Measurements from ENCODE around the gene RSRP1. TPM values are rescaled to one million over a fixed set of nuclear protein-coding genes. Genes with fewer than 3 reads are reported as not detected.

RSRP1 gene
- total and polyA plus RNA-seq, 2 donors from 2014 or later = 118 to 123 TPM

DNA sequence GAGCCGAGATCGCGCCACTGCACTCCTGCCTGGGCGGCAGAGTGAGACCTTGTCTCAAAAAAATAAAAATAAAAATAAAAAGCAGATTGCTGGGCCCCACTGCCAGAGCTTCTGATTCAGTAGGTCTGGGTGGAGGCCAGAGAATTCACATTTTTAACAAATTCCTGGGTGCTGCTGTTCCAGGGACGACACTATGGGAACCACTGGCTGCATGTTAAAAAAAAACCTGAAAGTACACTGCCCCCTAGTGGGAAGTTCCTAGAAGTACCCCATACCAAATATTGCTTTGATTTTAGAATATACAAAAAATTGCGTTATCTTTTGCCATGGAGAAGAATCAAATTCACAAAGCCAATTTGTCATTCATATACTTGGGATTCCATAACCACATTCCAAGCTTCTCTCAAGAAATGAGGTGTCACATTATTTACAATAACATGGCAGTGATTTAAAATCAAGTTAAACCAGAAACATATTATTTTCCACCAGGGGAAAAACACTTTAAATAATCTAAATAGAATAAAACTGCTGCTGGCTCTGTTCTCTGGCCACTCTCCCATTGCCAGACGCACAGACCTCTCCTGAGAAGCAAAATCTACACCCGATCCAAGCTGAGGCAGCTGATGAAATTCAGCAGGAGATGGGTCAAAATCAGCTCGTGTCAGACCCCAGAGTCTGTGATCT is 42.3 kb downstream of the RSRP1 start:
- no peak overlapping the region for H3K27ac ChIP-seq (ENCODE audit: low read depth in 2 of 2, low read length in 2 of 2)
- no peaks in the 10 kb centered on the region for H3K9me3 ChIP-seq (ENCODE audit: control insufficient read depth in 2 of 3, insufficient read depth in 1 of 3, low read length in 3 of 3)
- no peaks in the 10 kb centered on the region for H3K36me3 ChIP-seq (ENCODE audit: control insufficient read depth in 2 of 3, insufficient read depth in 3 of 3, low read length in 3 of 3)
- no peaks in the 10 kb centered on the region for H3K27me3 ChIP-seq (ENCODE audit: control insufficient read depth, insufficient read depth, low read length)
- TF ChIP-seq CTCF (IDR thresholded peaks at IDR 0.05; ENCODE audit: borderline replicate concordance, extremely low read depth, insufficient read depth) = peak; percentile 60
- peak; percentile 37 for FAIRE-seq
- no peak overlapping the region for H3K9ac ChIP-seq (ENCODE audit: low read length in 3 of 3)
- no peaks in the 10 kb centered on the region for H3K4me1 ChIP-seq (ENCODE audit: control insufficient read depth in 2 of 3, insufficient read depth in 2 of 3, low read depth in 1 of 3, low read length in 3 of 3)
- DNase-seq = peak in 2 of 5 donors; percentile 51 to 74
- no peak overlapping the region for H3K4me3 ChIP-seq (ENCODE audit: low read length in 3 of 3)
- intact Hi-C loops (cut with DNase I) = loop anchor here (10.0 kb wide), 1 partner anchor 350 kb away; no protein-coding TSS in a partner anchor

- intact Hi-C loops (cut with DNase I) = loop anchor here (10.0 kb wide), 1 partner anchor 346 kb away; no protein-coding TSS in a partner anchor
- no peak for FAIRE-seq
- TF ChIP-seq CTCF (IDR thresholded peaks at IDR 0.05; ENCODE audit: borderline replicate concordance, extremely low read depth, insufficient read depth) = no peak
- Histone ChIP-seq H3K9ac (ENCODE audit: low read length in 3 of 3) (no peak overlapping the region), H3K27me3 (ENCODE audit: control insufficient read depth, insufficient read depth, low read length) (no peaks in the 10 kb centered on the region), H3K4me1 (ENCODE audit: control insufficient read depth in 2 of 3, insufficient read depth in 2 of 3, low read depth in 1 of 3, low read length in 3 of 3) (no peaks in the 10 kb centered on the region), H3K27ac (ENCODE audit: low read depth in 2 of 2, low read length in 2 of 2) (no peak overlapping the region), H3K9me3 (ENCODE audit: control insufficient read depth in 2 of 3, insufficient read depth in 1 of 3, low read length in 3 of 3) (no peaks in the 10 kb centered on the region), H3K36me3 (ENCODE audit: control insufficient read depth in 2 of 3, insufficient read depth in 3 of 3, low read length in 3 of 3) (no peaks in the 10 kb centered on the region), H3K4me3 (ENCODE audit: low read length in 3 of 3) (no peak overlapping the region)
- peak in 1 of 5 donors; percentile 41 for DNase-seq
Observed at GRCh38 chr1:25201006-25201405, 46.2 kb downstream of the RSRP1 start.

DNA sequence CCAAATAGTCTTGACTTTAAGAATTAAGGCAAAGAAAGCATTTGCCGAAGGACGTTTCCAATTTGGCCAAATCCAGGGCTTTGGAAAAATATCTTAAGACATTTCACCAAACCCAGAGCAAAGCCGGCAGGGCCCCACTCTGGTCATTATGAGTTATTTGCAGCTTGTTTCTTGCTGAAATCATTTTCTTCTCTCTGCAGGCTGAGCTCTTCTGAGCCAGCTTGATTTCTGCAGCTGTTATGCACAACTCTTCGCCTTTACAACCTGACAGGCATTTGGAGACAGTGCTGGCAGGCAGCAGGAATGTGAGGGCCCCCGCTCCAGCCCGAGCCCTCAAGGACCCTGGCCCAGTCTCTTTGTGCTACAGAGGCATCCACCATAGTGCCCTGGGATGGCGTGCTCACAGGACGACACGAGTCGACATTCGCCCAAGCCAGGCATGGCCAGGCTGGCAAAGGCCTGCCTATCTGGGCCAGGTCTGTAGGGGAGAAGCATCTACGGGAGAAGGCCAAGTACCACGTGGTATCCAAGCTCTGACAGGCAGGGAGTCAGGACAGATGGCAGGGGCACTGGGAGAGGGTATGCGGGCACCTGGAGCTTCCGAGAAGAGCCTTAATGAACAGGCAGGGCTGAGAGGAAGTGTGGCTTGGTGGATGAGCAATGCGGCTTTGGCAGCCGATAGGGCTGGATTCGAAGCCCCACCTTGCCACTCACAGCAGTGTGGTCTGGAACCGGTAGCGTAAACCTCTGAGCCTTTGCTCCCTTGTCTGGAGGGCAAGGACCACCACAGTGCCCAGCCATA is 47.2 kb downstream of the RSRP1 start:
- TF ChIP-seq CTCF (IDR thresholded peaks at IDR 0.05; ENCODE audit: borderline replicate concordance, extremely low read depth, insufficient read depth) = no peak

More for the DNA sequence above, 47.2 kb downstream of the RSRP1 start:
- H3K27me3 ChIP-seq (ENCODE audit: control insufficient read depth, insufficient read depth, low read length) = no peaks in the 10 kb centered on the region
- H3K36me3 ChIP-seq (ENCODE audit: control insufficient read depth in 2 of 3, insufficient read depth in 3 of 3, low read length in 3 of 3) = no peaks in the 10 kb centered on the region
- no peak overlapping the region for H3K4me3 ChIP-seq (ENCODE audit: low read length in 3 of 3)
- no peaks in the 10 kb centered on the region for H3K9me3 ChIP-seq (ENCODE audit: control insufficient read depth in 2 of 3, insufficient read depth in 1 of 3, low read length in 3 of 3)
- no peak overlapping the region for H3K9ac ChIP-seq (ENCODE audit: low read length in 3 of 3)
- DNase-seq = peak in 3 of 5 donors; percentile 60 to 84 (median 63)
- H3K27ac ChIP-seq (ENCODE audit: low read depth in 2 of 2, low read length in 2 of 2) = no peak overlapping the region
- no peak for FAIRE-seq
- H3K4me1 ChIP-seq (ENCODE audit: control insufficient read depth in 2 of 3, insufficient read depth in 2 of 3, low read depth in 1 of 3, low read length in 3 of 3) = peaks cover 0 to 2% (median 0%) of the 10 kb centered on the region in 3 donors
- intact Hi-C loops (cut with DNase I) = loop anchor here (10.0 kb wide), 1 partner anchor 345 kb away; no protein-coding TSS in a partner anchor

Measured in kidney (tissue), 14 donors.